WTC11 (cell line): Measurements from ENCODE around the gene HES3. TPM values are rescaled to one million over a fixed set of nuclear protein-coding genes. Genes with fewer than 3 reads are reported as not detected.

Source experiments
- ATAC-seq: fragments of 200-7000 bp; cut with Tn5 transposase; 2 replicates; pipeline ENCODE4 v1.10.0; 2021; ENCODE audit warnings: mild to moderate bottlenecking, moderate library complexity
- CTCF ChIA-PET: fragments of 300-600 bp; sonication (Branson Sonifier 250); formaldehyde crosslinking; loops from one replicate; lab custom pipeline; 2021; ENCODE audit warnings: antibody characterized with exemption; lab: Charles Lee
- POLR2A ChIA-PET: fragments of 350-600 bp; sonication (Branson Sonifier 250); formaldehyde crosslinking; loops from one replicate; lab custom pipeline; 2021; ENCODE audit warnings: antibody characterized with exemption; lab: Charles Lee
- DNase-seq: peaks from one replicate; pipeline ENCODE4 v3.0.0; 2021; ENCODE audit warnings: low spot score
- H3K27ac Mint-ChIP-seq: 2 replicates; pipeline ENCODE4 v1.8.0; 2021; ENCODE audit warnings: mixed read lengths
- H3K27me3 Mint-ChIP-seq: 2 replicates; pipeline ENCODE4 v1.8.0; 2021; ENCODE audit warnings: low read depth, mild to moderate bottlenecking, moderate library complexity, mixed read lengths
- H3K36me3 Mint-ChIP-seq: 2 replicates; pipeline ENCODE4 v1.8.0; 2021; ENCODE audit warnings: mixed read lengths
- H3K4me1 Mint-ChIP-seq: 2 replicates; pipeline ENCODE4 v1.8.0; 2022; ENCODE audit warnings: mixed read lengths
- H3K4me3 Mint-ChIP-seq: 2 replicates; pipeline ENCODE4 v1.8.0; 2021; ENCODE audit warnings: mild to moderate bottlenecking, moderate library complexity, mixed read lengths
- H3K9me3 Mint-ChIP-seq: 2 replicates; pipeline ENCODE4 v1.8.0; 2021; ENCODE audit warnings: mixed read lengths
- CDX4 ChIP-seq: fragments of 250-450 bp; sonication (Bioruptor Pico); IDR thresholded peaks from 2 replicates; pipeline ENCODE4 v1.9.0; 2021; ENCODE audit warnings: moderate library complexity, mild to moderate bottlenecking, inconsistent platforms, borderline replicate concordance
- CREM ChIP-seq: sonication (generic); formaldehyde crosslinking; IDR thresholded peaks from 2 replicates; pipeline ENCODE4 v1.8.1; 2022; ENCODE audit warnings: mild to moderate bottlenecking, missing genetic modification reagents, moderate library complexity
- E2F4 ChIP-seq: sonication (generic); formaldehyde crosslinking; IDR thresholded peaks from 2 replicates; pipeline ENCODE4 v1.8.1; 2022; ENCODE audit warnings: low read depth, mild to moderate bottlenecking, moderate library complexity, missing genetic modification reagents, borderline replicate concordance
- JUN ChIP-seq: sonication (generic); formaldehyde crosslinking; IDR thresholded peaks from 2 replicates; pipeline ENCODE4 v1.8.0; 2023; ENCODE audit warnings: mild to moderate bottlenecking, missing genetic modification reagents
- NFE2L1 ChIP-seq: sonication (generic); formaldehyde crosslinking; IDR thresholded peaks from 2 replicates; pipeline ENCODE4 v1.8.1; 2023; ENCODE audit warnings: missing genetic modification reagents
- NFYB ChIP-seq: sonication (generic); formaldehyde crosslinking; conservative IDR thresholded peaks from 2 replicates; pipeline ENCODE4 v1.8.0; 2022; ENCODE audit warnings: low read depth, missing genetic modification reagents
- NR1H2 ChIP-seq: sonication (generic); formaldehyde crosslinking; IDR thresholded peaks from 2 replicates; pipeline ENCODE4 v1.9.0; 2021; ENCODE audit warnings: mild to moderate bottlenecking, moderate library complexity, missing genetic modification reagents
- NR2C2 ChIP-seq: sonication (generic); formaldehyde crosslinking; IDR thresholded peaks from 2 replicates; pipeline ENCODE4 v1.8.0; 2022; ENCODE audit warnings: mild to moderate bottlenecking, missing genetic modification reagents
- OVOL2 ChIP-seq: fragments of 250-450 bp; sonication (Bioruptor Pico); IDR thresholded peaks from 2 replicates; pipeline ENCODE4 v1.9.0; 2021; ENCODE audit warnings: mild to moderate bottlenecking, borderline replicate concordance
- SMAD4 ChIP-seq: sonication (generic); formaldehyde crosslinking; IDR thresholded peaks from 2 replicates; pipeline ENCODE4 v1.8.0; 2022; ENCODE audit warnings: mild to moderate bottlenecking, missing genetic modification reagents
- SP1 ChIP-seq: sonication (generic); formaldehyde crosslinking; conservative IDR thresholded peaks from 2 replicates; pipeline ENCODE4 v1.8.1; 2022; ENCODE audit warnings: missing genetic modification reagents
- STAT6 ChIP-seq: sonication (generic); formaldehyde crosslinking; conservative IDR thresholded peaks from 2 replicates; pipeline ENCODE4 v1.8.1; 2023; ENCODE audit warnings: mild to moderate bottlenecking, low read depth, missing genetic modification reagents, moderate library complexity
- ZNF138 ChIP-seq: sonication (generic); formaldehyde crosslinking; conservative IDR thresholded peaks from 2 replicates; pipeline ENCODE4 v1.8.1; 2022; ENCODE audit warnings: mild to moderate bottlenecking, moderate library complexity, missing genetic modification reagents
- ZNF263 ChIP-seq: sonication (generic); formaldehyde crosslinking; IDR thresholded peaks from 2 replicates; pipeline ENCODE4 v1.8.1; 2022; ENCODE audit warnings: low read depth, mild to moderate bottlenecking, moderate library complexity, missing genetic modification reagents
- ZNF281 ChIP-seq: sonication (generic); formaldehyde crosslinking; IDR thresholded peaks from 2 replicates; pipeline ENCODE4 v1.8.0; 2023; ENCODE audit warnings: mild to moderate bottlenecking, missing genetic modification reagents
- ZNF396 ChIP-seq: fragments of 250-450 bp; sonication (Bioruptor Pico); IDR thresholded peaks from 2 replicates; pipeline ENCODE4 v1.8.0; 2021; ENCODE audit warnings: mild to moderate bottlenecking, moderate library complexity, borderline replicate concordance
- ZNF512 ChIP-seq: sonication (generic); formaldehyde crosslinking; IDR thresholded peaks from 2 replicates; pipeline ENCODE4 v1.8.1; 2022; ENCODE audit warnings: missing genetic modification reagents, borderline replicate concordance
- total RNA-seq: library from RNA; stranded (reverse); gene quantifications from 3 replicates; pipeline ENCODE4 v1.2.3, GENCODE V29; 2021

Gene HES3
- total RNA-seq, 1 experiment from 2014 or later, result 74.7 TPM

- TF ChIP-seq NR1H2 (CRISPR knock-in tag), result no peak
Observed at GRCh38 chr1:6266641-6267040, 22.7 kb downstream of the HES3 start (continued).

GRCh38 chr1:6267686-6268322 is 23.8 kb downstream of the HES3 start:
- no peak overlapping the region for H3K4me3 Mint-ChIP-seq
- no peak for TF ChIP-seq ZNF512 (CRISPR knock-in tag)
- TF ChIP-seq ZNF281 (CRISPR knock-in tag), result no peak
- no peak for TF ChIP-seq ZNF138 (CRISPR knock-in tag)
- TF ChIP-seq OVOL2 (CRISPR knock-in tag), result no peak
- no peak for TF ChIP-seq JUN (CRISPR knock-in tag)
- TF ChIP-seq CDX4 (CRISPR knock-in tag), result no peak
- TF ChIP-seq E2F4 (CRISPR knock-in tag), result no peak
- TF ChIP-seq SP1 (CRISPR knock-in tag), result no peak
- no peak for TF ChIP-seq ZNF263 (CRISPR knock-in tag)
- TF ChIP-seq CREM, result no peak
- no peak for TF ChIP-seq NFE2L1
- TF ChIP-seq NR2C2, result no peak
- no peak for TF ChIP-seq STAT6
- TF ChIP-seq SMAD4 (CRISPR knock-in tag), result no peak
- no peak for TF ChIP-seq ZNF396 (CRISPR knock-in tag)
- TF ChIP-seq NFYB (CRISPR knock-in tag), result no peak
- TF ChIP-seq, all 79 proteins: peak for 0
- H3K4me1 Mint-ChIP-seq, result peaks cover 2% of the 10 kb centered on the region
- no peak for ATAC-seq
- H3K36me3 Mint-ChIP-seq, result no peaks in the 10 kb centered on the region
- no peaks in the 10 kb centered on the region for H3K27me3 Mint-ChIP-seq
- DNase-seq, result no peak
- peak overlapping the region; percentile 26; the same call in 1 of the 2 replicates for H3K27ac Mint-ChIP-seq
- POLR2A ChIA-PET, result interaction anchor here (1.2 kb wide), 1 partner anchor 20 kb away, joined by 3 read pairs; no protein-coding TSS in a partner anchor
- no peaks in the 10 kb centered on the region for H3K9me3 Mint-ChIP-seq
- CTCF ChIA-PET, result interaction anchor here (0.8 to 14.8 kb wide), 27 partner anchors 8 to 213 kb away, joined by 3 to 164 read pairs (median 4); no protein-coding TSS in a partner anchor
